Epithelial cell of esophagus (primary cell): ENCODE data around the gene SIGLEC8.
"Not testable (repeated sequence)": the region's sequence is repeated elsewhere in the genome, so short reads cannot be mapped to it uniquely, and the experiment has no call there.

Experiments used
- DNase-seq: peaks from one replicate; pipeline ENCODE4 v3.0.0; 2010; ENCODE audit warnings: low read depth
- H3K4me3 ChIP-seq: 2 replicates; pipeline ENCODE4 v1.5.1; 2011; ENCODE audit warnings: mild to moderate bottlenecking, low read length, control low read depth
- CTCF ChIP-seq: IDR thresholded peaks from 2 replicates; pipeline ENCODE4 v1.5.1; 2011; ENCODE audit warnings: low read depth, mild to moderate bottlenecking, low read length, control low read depth, inconsistent platforms; ENCODE audit not compliant: insufficient read depth; ENCODE audit errors: missing control alignments

SIGLEC8 gene

GRCh38 chr19:51448011-51448410, 10.2 kb downstream of the SIGLEC8 start:
- no peak for TF ChIP-seq CTCF
- H3K4me3 ChIP-seq = no peak overlapping the region
- DNase-seq = no peak

DNA sequence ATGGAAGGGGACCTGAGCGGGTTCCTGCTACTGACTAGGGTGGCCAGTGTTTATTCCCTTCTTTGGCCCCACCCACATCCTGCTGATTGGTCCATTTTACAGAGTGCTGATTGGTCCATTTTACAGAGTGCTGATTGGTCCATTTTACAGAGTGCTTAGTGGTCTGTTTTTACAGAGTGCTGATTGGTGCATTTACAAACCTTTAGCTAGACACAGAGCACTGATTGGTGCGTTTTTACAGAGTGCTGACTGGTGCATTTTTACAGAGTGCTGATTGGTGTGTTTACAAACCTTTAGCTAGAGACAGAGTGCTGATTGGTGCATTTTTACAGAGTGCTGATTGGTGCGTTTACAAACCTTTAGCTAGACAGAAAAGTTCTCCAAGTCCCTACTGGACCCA, 10.7 kb downstream of the SIGLEC8 start:
- DNase-seq, H3K4me3 ChIP-seq: not testable (repeated sequence)

GRCh38 chr19:51441410-51442390, 16.6 kb downstream of the SIGLEC8 start:
- H3K4me3 ChIP-seq = no peak overlapping the region
- TF ChIP-seq CTCF = no peak
- peak; percentile 13 for DNase-seq

DNA sequence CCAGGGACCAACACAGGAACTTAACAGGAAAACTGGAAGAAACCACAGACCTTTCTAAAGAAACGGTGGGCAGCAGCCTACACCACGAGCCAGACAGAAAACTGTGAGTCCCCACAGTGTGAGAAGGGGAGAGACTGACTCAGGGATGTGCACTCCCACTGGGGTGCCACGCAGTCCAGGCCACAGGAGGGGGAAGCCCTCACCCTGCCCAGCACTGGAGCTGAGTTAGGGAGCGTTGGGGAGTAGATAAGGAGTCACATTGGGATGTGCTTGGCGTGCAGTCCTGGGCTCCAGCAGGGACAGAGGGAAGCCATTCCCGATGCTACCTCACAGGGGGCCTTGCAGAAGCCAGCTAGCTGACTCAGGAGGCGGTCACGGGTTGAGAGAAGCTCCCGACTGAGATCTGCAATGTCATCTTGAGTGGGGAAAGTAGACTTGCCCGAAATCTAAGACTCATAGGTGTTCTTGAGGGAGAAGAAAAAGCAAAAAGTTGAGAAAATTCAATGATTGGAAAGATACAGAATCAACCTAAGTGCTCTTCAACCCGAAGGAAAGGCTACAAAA, 17.3 kb downstream of the SIGLEC8 start:
- H3K4me3 ChIP-seq = no peak overlapping the region
- DNase-seq = no peak
- no peak for TF ChIP-seq CTCF

- no peak for TF ChIP-seq CTCF
Measured at GRCh38 chr19:51440052-51440451, 18.2 kb downstream of the SIGLEC8 start.

GRCh38 chr19:51439021-51439465, 19.2 kb downstream of the SIGLEC8 start:
- peak; percentile 15 for DNase-seq
- H3K4me3 ChIP-seq = no peak overlapping the region
- TF ChIP-seq CTCF = peak; percentile 11

More at GRCh38 chr19:51440052-51440451, 18.2 kb downstream of the SIGLEC8 start:
- no peak for DNase-seq
- H3K4me3 ChIP-seq = no peak overlapping the region

GRCh38 chr19:51434456-51434855, 23.8 kb downstream of the SIGLEC8 start:
- DNase-seq = no peak
- H3K4me3 ChIP-seq = no peak overlapping the region
- TF ChIP-seq CTCF = no peak
